Measurements from ENCODE around the gene GNE.

The GNE gene

GRCh38 chr9:36174271-36174670 lies 84.0 kb downstream of the GNE start:
- DNase-seq (ENCODE audit: low read depth, low spot score): no peak
- H3K27ac ChIP-seq: no peak overlapping the region

GRCh38 chr9:36173861-36174260 lies 84.4 kb downstream of the GNE start:
- H3K27ac ChIP-seq: no peak overlapping the region
- DNase-seq (ENCODE audit: low read depth, low spot score): no peak

DNA sequence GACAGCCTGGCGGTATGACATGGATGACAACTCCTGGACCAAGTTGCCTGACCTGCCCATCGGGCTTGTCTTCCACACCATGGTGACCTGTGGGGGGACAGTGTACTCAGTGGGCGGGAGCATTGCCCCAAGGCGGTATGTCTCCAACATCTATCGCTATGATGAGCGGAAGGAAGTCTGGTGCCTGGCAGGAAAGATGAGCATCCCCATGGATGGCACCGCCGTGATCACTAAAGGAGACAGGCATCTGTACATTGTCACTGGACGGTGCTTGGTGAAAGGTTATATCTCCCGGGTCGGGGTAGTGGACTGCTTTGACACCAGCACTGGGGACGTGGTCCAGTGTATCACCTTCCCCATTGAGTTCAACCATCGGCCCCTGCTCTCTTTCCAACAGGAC lies 87.7 kb downstream of the GNE start:
- H3K27ac ChIP-seq: no peak overlapping the region
- no peak for DNase-seq (ENCODE audit: low read depth, low spot score)

- DNase-seq (ENCODE audit: low read depth, low spot score): no peak
- H3K27ac ChIP-seq: no peak overlapping the region
These were observed 88.5 kb downstream of the GNE start for GRCh38 chr9:36169708-36170107.

DNA sequence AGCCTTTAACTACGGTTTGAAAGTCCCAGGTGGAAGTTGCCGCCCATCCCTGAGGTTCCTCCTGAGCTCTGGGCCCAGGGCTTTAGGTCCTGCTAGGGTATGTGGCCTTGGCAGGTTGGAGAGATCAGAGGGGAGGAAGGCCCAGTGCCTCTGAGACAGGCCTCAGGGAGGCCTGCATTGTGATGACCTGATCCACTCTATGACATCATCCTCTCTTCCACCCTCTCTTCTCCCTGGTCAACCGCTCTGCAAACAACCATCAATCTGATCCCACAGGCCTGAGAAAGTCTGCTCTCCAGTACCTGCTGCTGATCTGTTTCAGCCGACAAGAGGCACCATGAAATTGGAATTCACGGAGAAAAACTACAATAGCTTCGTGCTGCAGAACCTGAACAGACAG lies 89.1 kb downstream of the GNE start, which contains the start of gene CCIN:
Gene CCIN, plus strand, starts transcription at position 223 of the 400 bp plus-strand sequence. Its CDS starts 115 bp downstream, at position 338.
- no peak for DNase-seq (ENCODE audit: low read depth, low spot score)
- no peak within 1 kb of the TSS for H3K27ac ChIP-seq

GRCh38 chr9:36166168-36166927 lies 91.9 kb downstream of the GNE start:
- H3K27ac ChIP-seq: no peak overlapping the region
- DNase-seq (ENCODE audit: low read depth, low spot score): peak; percentile 18

DNA sequence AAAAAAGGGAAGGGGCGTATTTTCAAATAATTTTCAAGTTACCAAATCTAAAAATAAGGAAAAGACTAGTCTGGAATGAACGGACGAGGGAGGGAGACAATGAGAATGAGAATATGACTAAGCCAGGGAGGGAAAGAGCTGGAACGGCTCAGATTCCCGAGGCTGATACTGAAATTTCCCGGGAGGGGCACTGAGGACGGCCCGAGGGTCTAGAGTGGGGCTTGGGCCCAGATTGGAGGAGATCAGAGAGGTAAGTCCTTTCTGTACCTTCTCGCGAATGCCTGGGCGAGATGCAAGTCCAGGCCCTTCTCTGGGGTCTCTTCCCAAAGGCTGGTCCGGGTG lies 92.5 kb downstream of the GNE start:
- H3K27ac ChIP-seq: no peak overlapping the region
- DNase-seq (ENCODE audit: low read depth, low spot score): no peak

GRCh38 chr9:36164989-36165388 lies 93.3 kb downstream of the GNE start:
- DNase-seq (ENCODE audit: low read depth, low spot score): no peak
- H3K27ac ChIP-seq: no peak overlapping the region
